Liver (tissue), 2 donors: ENCODE results near the gene ABLIM3.

ENCODE experiments used
- FOXA1 ChIP-seq: IDR thresholded peaks from 2 replicates; pipeline ENCODE4 v1.6.1; 2016; ENCODE audit warnings: antibody characterized with exemption
- MAX ChIP-seq: IDR thresholded peaks from 2 replicates; pipeline ENCODE4 v1.6.1; 2016; ENCODE audit warnings: antibody characterized with exemption
- YY1 ChIP-seq: IDR thresholded peaks from 2 replicates; pipeline ENCODE4 v1.6.1; 2016; ENCODE audit warnings: antibody characterized with exemption, mild to moderate bottlenecking
- TF ChIP-seq, protein P1 (sequence below): fragments of 150-350 bp; IDR thresholded peaks from 2 replicates; pipeline ENCODE4 v1.5.1; 2017; ENCODE audit warnings: improper control_type of control experiment, low read depth, low read length; ENCODE audit not compliant: missing input control
- donor health status: healthy.

DNA sequence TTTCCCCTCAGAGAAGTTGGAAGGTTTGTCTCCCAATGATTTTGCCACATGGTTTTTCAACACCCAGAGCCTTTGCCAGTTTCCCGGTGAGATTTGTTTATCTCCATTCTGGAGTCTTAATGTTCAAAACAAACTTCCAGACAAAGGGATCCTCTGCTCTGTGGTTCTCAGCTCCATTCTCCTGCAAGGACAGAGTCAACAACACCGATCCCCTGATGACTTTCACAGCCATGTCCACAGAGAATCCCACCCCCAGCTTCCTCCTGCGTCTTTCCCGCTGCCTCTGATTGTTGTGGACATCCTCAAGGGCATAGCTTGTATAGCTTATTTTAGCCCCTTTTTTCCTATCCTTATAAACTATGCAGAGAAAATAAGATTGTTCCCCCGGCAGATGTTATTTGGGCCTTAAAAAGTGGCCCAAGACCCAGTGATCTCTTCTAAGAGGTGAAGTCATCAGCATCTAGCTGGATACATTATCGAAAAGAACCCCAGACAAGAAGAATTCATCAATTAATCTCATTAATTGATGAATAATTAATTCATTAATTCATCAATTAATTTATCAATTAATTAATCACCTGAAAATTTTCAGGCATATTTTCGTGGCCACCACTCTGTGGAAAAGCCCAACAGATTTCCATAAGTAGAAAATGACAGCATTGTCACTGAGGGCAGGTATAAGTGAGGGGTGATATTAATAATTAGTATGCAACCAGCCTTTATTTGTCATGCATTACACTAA lies 2.9 kb upstream of the ABLIM3 start:
- TF ChIP-seq, protein P1, sequence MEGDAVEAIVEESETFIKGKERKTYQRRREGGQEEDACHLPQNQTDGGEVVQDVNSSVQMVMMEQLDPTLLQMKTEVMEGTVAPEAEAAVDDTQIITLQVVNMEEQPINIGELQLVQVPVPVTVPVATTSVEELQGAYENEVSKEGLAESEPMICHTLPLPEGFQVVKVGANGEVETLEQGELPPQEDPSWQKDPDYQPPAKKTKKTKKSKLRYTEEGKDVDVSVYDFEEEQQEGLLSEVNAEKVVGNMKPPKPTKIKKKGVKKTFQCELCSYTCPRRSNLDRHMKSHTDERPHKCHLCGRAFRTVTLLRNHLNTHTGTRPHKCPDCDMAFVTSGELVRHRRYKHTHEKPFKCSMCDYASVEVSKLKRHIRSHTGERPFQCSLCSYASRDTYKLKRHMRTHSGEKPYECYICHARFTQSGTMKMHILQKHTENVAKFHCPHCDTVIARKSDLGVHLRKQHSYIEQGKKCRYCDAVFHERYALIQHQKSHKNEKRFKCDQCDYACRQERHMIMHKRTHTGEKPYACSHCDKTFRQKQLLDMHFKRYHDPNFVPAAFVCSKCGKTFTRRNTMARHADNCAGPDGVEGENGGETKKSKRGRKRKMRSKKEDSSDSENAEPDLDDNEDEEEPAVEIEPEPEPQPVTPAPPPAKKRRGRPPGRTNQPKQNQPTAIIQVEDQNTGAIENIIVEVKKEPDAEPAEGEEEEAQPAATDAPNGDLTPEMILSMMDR, result no peak
- no peak for TF ChIP-seq YY1
- TF ChIP-seq FOXA1, result no peak
- no peak for TF ChIP-seq MAX
